Measurements from ENCODE around the gene FALEC.

The FALEC gene

DNA sequence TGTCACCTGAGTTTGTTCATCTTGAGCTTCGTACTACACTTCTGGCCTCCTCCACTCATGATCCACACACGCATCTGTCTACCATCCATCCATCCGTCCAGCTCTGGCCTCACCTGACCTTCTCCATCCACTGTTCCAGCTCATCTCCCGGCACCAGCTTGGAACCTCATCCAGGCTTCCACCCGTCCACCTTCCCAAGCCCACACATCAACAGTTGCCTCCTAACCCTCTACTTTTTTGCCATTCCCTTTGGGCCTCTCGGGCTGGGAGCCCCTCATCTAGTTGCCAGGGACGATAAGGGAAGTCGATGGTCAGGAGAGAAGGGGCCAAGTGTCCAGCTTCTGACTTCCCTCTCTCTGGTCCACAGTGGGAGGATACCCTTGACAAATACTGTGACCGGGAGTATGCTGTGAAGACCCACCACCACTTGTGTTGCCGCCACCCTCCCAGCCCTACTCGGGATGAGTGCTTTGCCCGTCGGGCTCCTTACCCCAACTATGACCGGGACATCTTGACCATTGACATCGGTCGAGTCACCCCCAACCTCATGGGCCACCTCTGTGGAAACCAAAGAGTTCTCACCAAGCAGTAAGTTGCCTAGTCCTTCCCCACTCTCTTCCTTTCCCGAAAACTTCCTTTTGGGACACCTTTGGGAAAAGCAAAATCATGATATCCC, 3.4 kb upstream of the FALEC start:
- DNase-seq (ENCODE audit: low read depth): no peak

DNA sequence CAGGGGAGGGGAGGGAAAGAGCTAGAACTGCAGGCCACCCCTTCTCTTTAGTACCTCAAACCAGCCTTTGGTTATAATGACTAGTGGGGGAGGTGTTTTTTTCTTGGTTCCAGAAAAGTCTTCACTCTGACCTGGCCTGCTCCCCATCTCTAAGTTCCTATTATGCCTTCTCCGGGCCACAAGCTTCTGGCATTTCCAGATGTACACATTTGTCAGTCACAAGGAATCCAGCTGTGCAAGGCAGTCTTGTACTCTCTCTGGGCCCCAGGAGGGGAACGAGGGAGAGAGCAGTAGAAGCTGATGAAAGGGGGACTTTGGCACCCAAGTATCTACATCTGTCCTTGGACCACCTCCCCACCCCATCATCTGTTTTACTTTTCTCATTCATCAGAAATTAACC, 2.7 kb upstream of the FALEC start:
- DNase-seq (ENCODE audit: low read depth): no peak

DNA sequence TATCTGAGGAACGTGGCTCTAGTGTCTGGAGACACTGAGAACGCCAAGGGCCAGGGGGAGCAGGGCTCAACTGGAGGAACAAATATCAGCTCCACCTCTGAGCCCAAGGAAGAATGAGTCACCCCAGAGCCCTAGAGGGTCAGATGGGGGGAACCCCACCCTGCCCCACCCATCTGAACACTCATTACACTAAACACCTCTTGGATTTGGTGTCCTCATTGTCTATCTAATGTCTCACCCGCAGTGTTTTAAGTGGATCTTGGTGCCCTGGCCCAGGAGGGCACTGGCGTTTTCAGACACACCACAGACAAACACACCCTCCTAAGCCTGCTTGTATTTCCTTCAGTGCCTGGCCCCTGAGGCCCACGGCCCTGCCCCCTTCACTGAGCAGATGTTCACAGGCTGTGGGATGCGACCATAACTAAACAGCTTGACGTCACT, 2.2 kb upstream of the FALEC start:
- DNase-seq (ENCODE audit: low read depth): no peak

DNA sequence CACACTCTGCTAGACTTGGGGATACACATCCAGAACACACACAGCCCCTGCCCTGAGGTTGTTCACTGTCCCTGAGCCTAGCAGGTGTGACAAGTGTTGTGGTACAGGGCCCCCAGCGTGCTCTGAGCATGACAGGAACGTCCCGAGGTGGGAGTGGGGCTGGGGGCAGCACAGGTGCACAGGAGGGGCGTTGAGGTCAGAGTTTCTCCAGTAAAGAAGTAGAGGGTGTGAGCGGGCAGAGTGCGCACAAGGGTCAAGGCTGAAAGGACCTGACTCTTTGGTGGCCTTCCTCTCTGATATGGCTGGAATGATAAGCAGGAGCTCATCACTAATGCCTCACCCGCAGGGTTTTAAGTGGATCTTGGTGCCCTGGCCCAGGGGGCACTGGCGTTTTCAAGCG, 1.3 kb upstream of the FALEC start:
- DNase-seq (ENCODE audit: low read depth): no peak

DNA sequence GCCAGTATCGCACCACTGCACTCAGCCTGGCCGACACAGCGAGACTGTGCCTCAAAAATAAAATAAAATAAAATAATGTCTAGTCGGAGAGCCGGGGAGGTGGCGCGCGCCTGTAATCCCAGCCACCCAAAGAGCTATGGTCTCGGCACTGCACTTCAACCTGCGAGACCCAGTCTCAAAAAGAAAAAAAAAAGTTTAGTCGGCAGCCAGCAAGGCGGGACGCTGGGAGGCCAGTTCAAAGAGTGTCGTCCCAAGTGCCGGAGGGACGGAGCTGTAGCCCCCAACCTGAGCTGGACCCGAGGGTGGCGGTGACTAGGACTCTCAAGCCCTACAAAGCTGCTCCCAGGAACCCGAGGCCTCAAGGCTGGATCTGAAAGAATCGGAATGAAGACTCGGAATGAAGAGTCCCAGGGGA, 632 bp upstream of the FALEC start:
- no peak for DNase-seq (ENCODE audit: low read depth)

DNA sequence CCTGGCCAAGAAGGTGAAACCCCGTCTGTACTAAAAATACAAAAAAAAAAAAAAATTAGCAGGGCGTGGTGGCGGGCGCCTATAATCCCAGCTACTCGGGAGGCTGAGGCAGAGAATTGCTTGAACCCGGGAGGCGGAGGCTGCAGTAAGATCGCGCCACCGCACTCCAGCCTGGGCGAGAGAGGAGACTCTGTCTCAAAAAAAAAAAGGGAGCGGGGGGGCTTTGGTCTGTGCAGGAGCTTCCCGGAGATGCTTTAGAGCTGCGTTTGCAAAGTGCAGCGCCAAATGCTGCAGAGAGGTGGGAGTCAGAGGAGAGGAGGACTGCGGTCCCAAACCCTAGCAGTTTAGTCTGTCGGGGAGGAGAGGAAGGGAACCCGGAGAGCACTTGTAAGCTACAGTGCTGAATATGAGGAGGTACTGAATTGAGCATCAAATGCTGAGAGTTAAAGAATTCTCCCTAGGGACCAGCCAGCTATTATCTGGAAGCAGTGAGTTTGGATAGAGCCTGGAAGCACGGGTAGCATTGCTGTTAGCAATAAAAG, 569 bp downstream of the FALEC start:
- DNase-seq (ENCODE audit: low read depth): no peak

DNA sequence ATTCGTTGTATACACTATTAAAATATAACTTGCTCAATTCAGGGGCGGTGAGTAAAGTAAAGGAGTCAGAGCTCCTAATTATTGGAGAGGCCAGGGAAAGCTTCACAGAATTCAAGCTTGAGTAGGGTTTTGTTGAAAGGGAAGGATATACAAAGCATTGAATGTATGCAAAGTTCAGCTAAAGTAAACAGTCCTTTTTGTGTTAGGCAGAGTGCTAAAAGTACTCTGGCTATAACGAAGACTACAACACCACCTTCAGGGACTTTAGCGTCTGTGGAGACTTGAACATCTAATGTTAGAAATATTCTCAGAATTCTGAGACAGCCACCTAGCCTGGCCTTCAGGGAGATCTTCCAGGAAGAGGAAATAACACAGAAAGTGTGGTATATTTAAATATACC, 1.1 kb downstream of the FALEC start:
- DNase-seq (ENCODE audit: low read depth): no peak

DNA sequence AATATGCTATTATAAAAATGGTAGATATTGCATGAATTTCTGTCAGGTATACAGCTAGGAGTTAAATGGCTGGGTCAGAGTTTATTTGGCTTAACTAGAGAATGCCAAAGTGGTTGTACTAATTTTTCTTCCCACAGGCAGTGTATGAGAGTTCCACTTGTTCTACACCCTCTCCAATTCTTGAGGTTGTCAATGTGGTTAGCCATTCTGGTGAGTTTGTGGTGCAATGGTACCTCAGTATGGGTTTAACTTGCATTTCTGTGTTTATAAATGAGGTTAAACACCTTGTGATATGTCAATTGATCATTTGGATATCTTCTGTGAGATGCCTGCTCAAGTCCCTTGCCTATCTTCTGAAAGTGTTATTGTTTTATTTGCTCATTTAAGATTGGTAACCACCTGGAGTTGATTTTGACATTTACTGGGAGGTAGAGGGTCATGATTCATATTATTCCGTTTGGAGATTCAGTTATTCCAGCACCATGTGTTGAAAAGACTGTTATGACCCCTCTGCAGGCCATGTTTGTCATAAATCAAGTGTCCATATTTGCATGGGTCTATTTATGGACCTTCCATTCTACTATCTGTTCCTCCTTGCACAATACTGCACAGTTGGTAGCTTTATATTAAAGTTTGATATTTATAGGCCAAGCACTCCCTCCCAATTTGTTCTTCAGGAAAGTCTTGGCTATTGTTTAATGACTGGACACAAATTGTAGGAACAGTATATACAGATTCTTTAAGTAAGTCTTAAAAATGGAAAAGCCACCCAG, 5.8 kb downstream of the FALEC start:
- DNase-seq (ENCODE audit: low read depth): no peak

DNA sequence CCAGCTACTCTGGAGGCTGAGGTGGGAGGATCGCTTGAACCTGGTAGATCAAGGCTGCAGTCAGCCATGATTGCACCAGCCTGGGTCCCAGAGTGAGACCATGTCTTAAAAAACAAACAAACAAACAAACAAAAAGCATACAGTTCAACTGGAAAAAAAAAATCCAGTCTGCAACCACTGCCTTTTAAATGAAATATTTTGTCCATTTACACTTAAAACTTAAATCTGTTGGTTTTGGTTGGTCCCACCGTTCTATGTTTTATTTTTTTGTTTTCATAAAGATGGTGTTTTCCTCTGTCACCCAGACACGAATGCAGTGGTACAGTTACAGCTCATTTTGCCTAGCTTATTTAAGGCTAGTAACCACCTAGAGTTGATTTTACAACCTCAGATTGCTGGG, 9.8 kb downstream of the FALEC start:
- no peak for DNase-seq (ENCODE audit: low read depth)

DNA sequence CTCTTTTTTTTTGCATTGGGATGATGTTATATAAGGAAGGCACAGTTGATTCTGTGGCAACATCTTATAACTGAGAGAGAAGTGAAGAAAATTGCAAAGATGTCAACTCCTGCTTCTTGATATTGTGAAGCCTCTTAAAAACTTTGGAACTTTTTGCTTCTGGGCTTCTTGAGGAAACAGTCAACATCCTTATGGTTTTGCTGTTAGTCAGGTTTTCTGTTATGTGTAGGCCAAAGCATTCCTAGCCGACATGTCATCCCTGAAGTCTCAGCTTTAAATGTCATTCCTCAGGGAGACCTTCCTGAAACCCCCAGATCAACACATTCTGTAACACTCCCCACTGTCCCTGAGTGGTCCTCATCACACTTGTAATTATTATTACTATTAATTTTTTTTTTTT, 12.6 kb downstream of the FALEC start:
- DNase-seq (ENCODE audit: low read depth): no peak

DNA sequence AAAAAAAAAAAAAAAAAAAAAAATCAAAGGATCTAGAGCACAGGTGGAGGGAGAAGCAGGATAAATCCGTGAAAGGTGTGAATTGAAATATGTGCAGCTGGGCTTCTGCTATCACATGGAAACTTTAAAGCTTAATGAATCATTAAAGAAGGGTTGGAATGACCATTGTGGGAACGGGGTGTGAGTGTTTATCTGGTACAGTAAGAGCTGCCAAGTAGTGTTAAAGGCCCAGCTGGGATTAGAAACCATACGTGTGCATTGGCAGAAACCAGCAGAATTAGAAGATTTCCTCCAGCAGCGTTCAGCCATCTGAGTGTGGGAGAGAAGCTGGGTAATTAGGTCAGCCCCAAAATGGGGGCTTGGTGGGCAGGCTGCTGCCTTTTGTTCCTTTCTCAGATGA, 13.5 kb downstream of the FALEC start:
- no peak for DNase-seq (ENCODE audit: low read depth)

DNA sequence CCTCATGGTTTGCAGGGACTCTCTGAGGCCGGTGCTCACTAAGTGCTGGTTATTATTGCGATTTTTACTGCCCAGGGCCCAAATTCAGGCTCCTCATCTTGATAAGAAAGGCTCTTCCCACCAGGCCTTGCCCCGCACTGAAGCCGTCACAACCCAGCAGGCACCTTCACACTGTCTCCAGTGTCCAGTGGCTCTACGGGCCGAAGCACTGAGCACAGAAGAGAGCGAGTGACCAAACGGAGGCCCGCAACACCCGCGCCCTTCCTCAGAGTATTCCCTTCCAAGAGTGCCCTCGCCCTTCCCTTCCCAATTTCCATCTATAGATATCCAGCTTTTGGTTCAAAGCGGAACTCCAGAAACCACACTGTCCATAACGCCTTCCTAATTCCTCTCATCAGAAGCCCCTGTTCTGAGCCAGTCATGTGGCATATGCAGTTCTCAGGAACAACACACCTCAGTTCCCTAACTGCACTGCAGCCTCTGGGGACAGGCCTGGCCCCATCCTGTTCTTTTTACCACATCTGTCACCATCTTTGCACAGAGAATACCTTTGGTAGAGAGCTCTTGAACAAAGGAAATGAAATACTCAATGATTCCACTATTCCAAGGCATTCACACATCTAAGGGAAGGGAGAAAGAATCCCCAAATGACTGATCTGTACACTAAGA, 15.1 kb downstream of the FALEC start:
- DNase-seq (ENCODE audit: low read depth): no peak

DNA sequence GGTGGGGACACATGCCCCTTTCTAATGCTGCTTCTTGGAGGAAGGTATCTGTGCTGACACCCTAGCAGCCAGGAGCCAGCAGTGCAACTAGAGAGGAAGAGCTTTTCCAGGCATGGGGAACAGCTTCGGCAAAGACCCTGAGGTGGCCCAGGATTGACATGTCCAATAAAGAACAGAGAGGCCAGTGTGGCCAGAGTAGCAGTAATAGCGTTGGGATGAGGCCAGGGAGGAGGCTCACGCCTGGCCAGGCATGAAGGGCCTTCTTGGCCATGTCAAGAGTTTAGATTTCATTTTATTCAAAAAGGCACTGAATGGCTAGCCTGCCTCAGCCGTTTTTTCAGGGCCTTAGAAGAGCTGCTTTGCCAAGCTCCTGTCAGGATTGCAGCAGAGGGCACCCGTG, 17.3 kb downstream of the FALEC start:
- no peak for DNase-seq (ENCODE audit: low read depth)

DNA sequence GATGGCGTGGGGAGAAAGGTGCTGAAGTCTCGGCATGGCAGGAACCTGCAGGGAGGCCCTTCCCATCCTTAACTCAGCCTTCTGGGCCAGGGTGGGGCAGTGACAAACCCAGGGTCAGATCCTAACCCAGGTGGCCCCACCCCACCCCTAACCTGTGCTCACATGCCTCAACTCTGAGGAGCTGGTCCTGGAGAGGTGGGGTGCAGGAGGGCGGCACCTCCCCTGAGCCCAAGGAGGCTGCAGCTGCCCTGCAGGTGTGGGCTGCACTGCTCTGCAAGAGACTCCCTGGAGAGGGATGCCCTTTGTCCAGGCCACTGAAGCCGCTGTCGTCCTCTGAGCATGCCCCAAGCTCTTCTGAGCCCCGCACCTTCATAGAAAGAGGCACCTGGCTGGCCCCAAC, 18.4 kb downstream of the FALEC start:
- DNase-seq (ENCODE audit: low read depth): no peak

DNA sequence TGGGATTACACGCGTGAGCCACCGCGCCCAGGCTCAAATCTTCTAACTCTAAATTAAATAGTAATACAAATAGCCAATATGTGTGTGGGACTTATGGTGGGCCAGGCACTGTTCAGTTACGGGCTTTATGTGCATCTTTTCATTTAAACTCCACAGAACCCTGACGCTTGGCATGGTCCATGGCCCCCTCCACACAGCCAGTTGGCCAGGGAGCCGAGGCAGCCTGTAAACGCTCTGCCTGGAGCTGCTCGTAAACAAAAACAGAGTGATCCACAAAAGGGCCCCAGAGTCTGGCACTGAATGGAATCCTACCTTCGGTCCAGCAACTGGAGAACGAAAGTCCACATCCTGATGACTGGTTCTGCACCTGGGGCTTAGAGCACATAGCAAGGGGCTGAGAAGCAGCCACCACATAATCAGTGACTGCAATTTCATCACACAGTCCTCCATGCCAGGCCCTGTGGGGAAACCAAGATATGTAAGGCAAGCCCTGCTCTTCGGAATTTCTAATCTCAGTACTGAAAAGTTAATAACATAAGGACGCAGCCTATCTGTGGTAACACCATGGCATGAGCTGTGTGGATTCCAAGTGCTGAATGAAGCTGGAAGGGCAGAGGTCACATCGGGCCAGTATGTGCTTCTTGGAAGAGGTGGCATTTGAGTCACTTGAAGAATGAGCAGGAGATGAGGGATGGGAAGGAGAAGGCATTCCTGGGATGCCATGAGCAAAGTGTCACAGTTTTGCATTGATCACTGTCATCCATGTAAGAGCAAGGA, 20.1 kb downstream of the FALEC start:
- no peak for DNase-seq (ENCODE audit: low read depth)

DNA sequence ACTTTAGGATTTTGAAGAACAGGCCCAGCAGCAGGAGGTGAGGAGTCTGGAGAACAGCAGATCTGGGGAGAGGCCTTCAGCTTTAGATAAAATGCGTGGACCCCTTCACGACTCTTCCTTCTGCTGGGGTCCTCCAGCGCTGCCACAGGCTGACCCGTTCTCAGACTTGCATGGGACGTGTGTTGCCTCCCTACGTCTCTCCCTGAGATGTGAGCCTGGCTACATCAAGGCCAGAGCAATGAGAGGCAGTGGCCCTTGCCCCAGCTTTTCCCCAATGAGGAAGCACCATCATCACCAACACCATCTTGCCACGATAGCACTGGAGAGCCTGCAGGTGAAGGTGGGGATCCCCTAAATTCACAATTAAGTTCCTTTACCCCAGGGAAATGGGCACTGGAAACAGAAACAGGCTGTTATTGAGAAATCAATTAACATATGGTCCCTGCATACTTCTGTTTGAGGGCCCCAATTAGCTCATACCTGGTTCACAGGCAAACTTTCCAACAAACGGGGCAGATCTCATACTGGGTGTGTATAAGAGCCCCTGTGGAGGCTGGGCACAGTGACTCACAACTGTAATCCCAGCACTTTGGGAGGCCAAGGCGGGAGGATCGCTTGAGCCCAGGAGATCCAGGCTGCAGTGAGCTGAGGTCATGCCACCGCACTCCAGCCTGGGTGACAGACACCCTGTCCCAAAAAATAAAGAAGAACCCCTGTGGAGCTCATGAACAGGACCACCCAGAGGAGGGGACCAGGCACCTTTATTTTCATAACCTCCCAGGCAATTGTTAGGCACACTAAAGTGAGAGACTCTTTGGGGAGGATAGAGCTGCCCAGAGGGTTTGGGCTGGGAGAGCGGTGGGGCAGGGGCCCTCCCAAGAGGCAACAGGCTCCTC, 21.5 kb downstream of the FALEC start:
- DNase-seq (ENCODE audit: low read depth): no peak

DNA sequence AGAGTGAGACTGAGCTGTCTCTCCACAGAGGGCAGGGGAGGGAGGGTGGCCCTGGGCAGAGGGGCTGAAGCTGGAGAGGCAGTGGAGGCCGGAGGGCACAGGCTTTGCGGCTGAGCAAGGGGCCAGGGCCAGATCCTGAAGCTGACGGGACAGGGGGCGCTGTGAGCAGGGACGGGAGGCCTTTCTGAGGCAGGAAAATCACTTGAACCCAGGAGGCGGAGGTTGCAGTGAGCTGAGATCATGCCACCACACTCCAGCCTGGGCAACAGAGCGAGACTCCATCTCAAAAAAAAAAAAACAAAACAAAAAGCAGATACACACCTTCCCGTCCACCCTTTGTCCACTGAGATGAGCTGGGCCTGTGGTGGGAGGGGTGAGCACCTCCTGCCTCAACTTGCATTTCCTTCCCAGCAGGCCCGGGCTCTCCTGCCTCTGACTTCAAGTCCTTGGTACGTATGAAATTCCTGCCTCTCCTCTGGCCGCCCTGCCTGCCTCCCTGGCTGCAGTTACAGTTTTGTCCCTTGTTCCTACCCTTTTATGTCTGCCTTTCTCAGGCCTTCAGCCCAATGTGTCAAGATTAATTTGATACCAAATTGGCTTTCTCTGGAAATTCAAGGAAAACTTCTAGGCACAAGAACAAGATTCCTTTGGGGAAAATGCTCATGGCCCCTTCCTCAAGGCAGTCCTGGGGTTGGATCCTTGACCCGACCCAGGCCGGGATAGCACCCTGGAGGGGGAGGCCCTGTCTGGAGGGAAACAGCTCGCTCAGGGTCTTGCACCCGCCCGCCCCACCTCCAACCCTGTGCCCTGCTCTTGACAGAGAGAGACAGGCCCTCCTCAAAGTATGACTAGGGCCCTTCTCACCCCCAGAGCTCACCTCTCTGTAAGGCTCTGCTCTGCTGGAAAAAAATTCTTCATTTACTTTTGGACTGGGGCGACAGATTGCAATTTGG, 22.5 kb downstream of the FALEC start:
- no peak for DNase-seq (ENCODE audit: low read depth)

DNA sequence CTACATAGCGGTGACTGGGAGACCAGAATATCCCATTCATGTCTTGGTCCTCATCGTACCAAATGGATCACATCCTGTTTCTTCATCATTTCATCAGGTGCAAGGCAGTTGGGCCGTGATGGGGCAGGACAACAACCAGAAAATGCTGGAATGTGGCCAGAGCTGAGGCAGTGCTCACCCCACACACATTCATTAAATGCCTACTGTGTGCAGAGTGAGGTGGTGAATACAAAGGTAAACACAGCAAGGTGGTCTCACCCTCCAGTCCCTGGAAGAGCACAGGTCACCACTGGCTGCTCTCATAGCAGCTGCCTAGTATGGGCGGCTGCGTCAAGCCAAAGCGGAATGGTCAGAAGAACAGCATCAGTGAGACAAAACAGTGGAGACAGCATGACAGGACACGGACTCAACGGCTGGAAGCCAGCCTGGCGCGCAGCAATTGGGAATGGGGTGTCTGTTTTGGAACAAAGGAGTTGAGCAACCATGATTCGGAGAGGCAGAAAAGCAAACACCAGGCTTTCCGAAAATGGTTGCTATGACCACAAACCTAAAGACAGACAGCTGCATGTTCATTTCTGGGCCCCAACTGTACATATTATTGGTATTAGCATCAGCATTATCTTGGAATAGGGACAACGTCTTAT, 28.1 kb downstream of the FALEC start:
- no peak for DNase-seq (ENCODE audit: low read depth)

DNA sequence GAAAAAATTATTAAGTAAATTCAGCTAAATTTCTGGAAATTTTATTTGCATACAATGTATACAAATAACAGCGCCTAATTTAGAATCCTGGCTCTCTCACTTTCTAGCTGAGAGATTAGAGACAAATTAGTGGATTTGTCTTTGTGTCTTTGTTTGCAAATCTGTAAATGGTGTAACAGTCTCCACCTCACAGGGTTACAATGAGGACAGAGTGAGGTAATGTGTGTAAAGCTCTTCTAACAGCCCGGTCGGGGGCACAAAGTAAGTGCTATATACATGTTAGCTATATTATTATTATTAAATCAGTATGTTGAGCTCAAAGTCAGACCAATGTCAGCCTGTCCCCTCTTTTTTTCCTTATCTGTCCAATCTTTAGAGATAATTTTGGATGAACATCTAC, 28.7 kb downstream of the FALEC start:
- no peak for DNase-seq (ENCODE audit: low read depth)

Data from T-helper 22 cell (primary cell).